Stimulated activated CD8-positive, alpha-beta memory T cell treated with anti-CD3 and anti-CD28 coated beads, Interleukin-2, amount 100 ng/mL, for 48 hours (primary cell): ENCODE data around the gene HOXC11.
A peak's percentile ranks its signal among the peaks of the same experiment; 100 is the strongest.

Experiments
- DNase-seq, 2 donors: peaks; one replicate each; pipeline ENCODE4 v3.0.0-alpha.2; 2020; ENCODE audit warnings: low read depth in 2 of 2

HOXC11 gene

GRCh38 chr12:53997204-53998109, 24.5 kb downstream of the HOXC11 start:
- DNase-seq: no peak

- DNase-seq: no peak
These were observed 25.4 kb downstream of the HOXC11 start for GRCh38 chr12:53998110-53998899.

GRCh38 chr12:53998900-53999236, 25.9 kb downstream of the HOXC11 start:
- no peak for DNase-seq

- no peak for DNase-seq
These were observed 26.7 kb downstream of the HOXC11 start for GRCh38 chr12:53999559-54000115.

GRCh38 chr12:54000116-54001114, 27.5 kb downstream of the HOXC11 start, which contains the start of gene HOXC9:
HOXC9 (plus strand) TSS chr12:54000161; CDS start chr12:54000189, 28 bp downstream.
- DNase-seq: no peak

GRCh38 chr12:54001283-54002187, 28.6 kb downstream of the HOXC11 start:
- DNase-seq: no peak

GRCh38 chr12:54002278-54002914, 29.5 kb downstream of the HOXC11 start:
- no peak for DNase-seq

GRCh38 chr12:54002915-54003389, 30.0 kb downstream of the HOXC11 start:
- DNase-seq: no peak

- DNase-seq: no peak
These were observed 30.7 kb downstream of the HOXC11 start for GRCh38 chr12:54003625-54004024.

- DNase-seq: no peak
These were observed 31.3 kb downstream of the HOXC11 start for GRCh38 chr12:54004063-54004840.

- DNase-seq: no peak
These were observed 32.1 kb downstream of the HOXC11 start for GRCh38 chr12:54004841-54005530.

GRCh38 chr12:54005531-54005852, 32.6 kb downstream of the HOXC11 start:
- DNase-seq: no peak

- DNase-seq: peak; percentile 75 to 79
These were observed 33.1 kb downstream of the HOXC11 start for GRCh38 chr12:54005853-54006558.

GRCh38 chr12:54006559-54007220, 33.8 kb downstream of the HOXC11 start:
- DNase-seq: no peak

- no peak for DNase-seq
These were observed 34.8 kb downstream of the HOXC11 start for GRCh38 chr12:54007538-54008259.

- no peak for DNase-seq
These were observed 35.3 kb downstream of the HOXC11 start for GRCh38 chr12:54008260-54008552.
